MM.1S (cell line): ENCODE results near the gene PTPRE.

Experiments used
- DNase-seq: peaks from one replicate; pipeline ENCODE4 v3.0.0-alpha.2; 2015
- H2AFZ ChIP-seq: fragments of 300-600 bp; sonication (generic); 2 replicates; pipeline ENCODE4 v1.6.0; 2016; ENCODE audit warnings: antibody characterized with exemption, low read length
- H3F3A ChIP-seq: fragments of 300-600 bp; sonication (generic); 2 replicates; pipeline ENCODE4 v1.6.1; 2016; ENCODE audit warnings: mild to moderate bottlenecking, antibody characterized with exemption, low read length, moderate library complexity, mixed read lengths; ENCODE audit not compliant: insufficient read depth
- H3K27ac ChIP-seq: fragments of 300-600 bp; sonication (generic); 2 replicates; pipeline ENCODE4 v1.5.1; 2016; ENCODE audit warnings: mild to moderate bottlenecking, low read length
- H3K27me3 ChIP-seq: fragments of 300-600 bp; sonication (generic); replicated peaks from 2 replicates; pipeline ENCODE4 v1.6.0; 2016; ENCODE audit warnings: low read length; ENCODE audit not compliant: insufficient read depth
- H3K36me3 ChIP-seq: fragments of 300-600 bp; sonication (generic); replicated peaks from 2 replicates; pipeline ENCODE4 v1.6.1; 2016; ENCODE audit warnings: mild to moderate bottlenecking, low read length, mixed read lengths; ENCODE audit not compliant: insufficient read depth
- H3K4me1 ChIP-seq: fragments of 300-600 bp; sonication (generic); 2 replicates; pipeline ENCODE4 v1.6.1; 2016; ENCODE audit warnings: low read length, mixed read lengths
- H3K4me2 ChIP-seq: fragments of 300-600 bp; sonication (generic); 2 replicates; pipeline ENCODE4 v1.6.0; 2016; ENCODE audit warnings: low read depth, low read length
- H3K4me3 ChIP-seq: fragments of 300-600 bp; sonication (generic); 2 replicates; pipeline ENCODE4 v1.5.1; 2016; ENCODE audit warnings: low read length, mixed read lengths
- H3K79me2 ChIP-seq: fragments of 300-600 bp; sonication (generic); 2 replicates; pipeline ENCODE4 v1.6.1; 2016; ENCODE audit warnings: mixed run types, low read length, mixed read lengths
- H3K9ac ChIP-seq: fragments of 300-600 bp; sonication (generic); 2 replicates; pipeline ENCODE4 v1.6.1; 2016; ENCODE audit warnings: low read length, mixed read lengths
- H3K9me2 ChIP-seq: fragments of 300-600 bp; sonication (generic); replicated peaks from 2 replicates; pipeline ENCODE4 v1.6.1; 2016; ENCODE audit warnings: mild to moderate bottlenecking, low read length, mixed read lengths; ENCODE audit not compliant: insufficient read depth
- H3K9me3 ChIP-seq: fragments of 300-600 bp; sonication (generic); replicated peaks from 2 replicates; pipeline ENCODE4 v1.6.1; 2016; ENCODE audit warnings: mild to moderate bottlenecking, low read length, mixed read lengths; ENCODE audit not compliant: insufficient read depth
- H4K20me1 ChIP-seq: fragments of 300-600 bp; sonication (generic); 2 replicates; pipeline ENCODE4 v1.6.1; 2016; ENCODE audit warnings: mild to moderate bottlenecking, low read length, moderate library complexity, mixed read lengths; ENCODE audit not compliant: insufficient read depth
- CTCF ChIP-seq: fragments of 300-600 bp; sonication (generic); IDR thresholded peaks from 2 replicates; pipeline ENCODE4 v1.5.1; 2016; ENCODE audit warnings: antibody characterized with exemption, low read length, mixed read lengths
- EZH2 ChIP-seq: fragments of 300-600 bp; sonication (generic); optimal IDR thresholded peaks from 2 replicates; pipeline ENCODE3; 2017; ENCODE audit warnings: low read depth, mild to moderate bottlenecking, antibody characterized with exemption, low read length, mixed read lengths
- EZH2phosphoT487 ChIP-seq: fragments of 300-600 bp; sonication (generic); IDR thresholded peaks from 2 replicates; pipeline ENCODE4 v1.6.1; 2018; ENCODE audit warnings: antibody characterized with exemption, low read length

PTPRE gene

GRCh38 chr10:127899766-127900387 is 7.0 kb upstream of the PTPRE start:
- Histone ChIP-seq H3K4me1 (no peaks in the 10 kb centered on the region), H3K9me2 (no peaks in the 10 kb centered on the region), H3K27me3 (no peaks in the 10 kb centered on the region), H3K27ac (no peak overlapping the region), H4K20me1 (no peaks in the 10 kb centered on the region), H2AFZ (no peak overlapping the region), H3K79me2 (no peaks in the 10 kb centered on the region), H3K4me3 (no peak overlapping the region), H3F3A (no peaks in the 10 kb centered on the region), H3K4me2 (no peak overlapping the region), H3K36me3 (no peaks in the 10 kb centered on the region), H3K9me3 (no peaks in the 10 kb centered on the region), H3K9ac (no peak overlapping the region)
- DNase-seq, result no peak
- no peak for TF ChIP-seq CTCF
- TF ChIP-seq EZH2, result no peak
- TF ChIP-seq EZH2phosphoT487, result no peak

GRCh38 chr10:127903789-127904188 is 3.1 kb upstream of the PTPRE start:
- Histone ChIP-seq H3K27me3 (peaks cover 7% of the 10 kb centered on the region; the same call in 1 of the 2 replicates), H4K20me1 (no peaks in the 10 kb centered on the region), H3K36me3 (no peaks in the 10 kb centered on the region), H2AFZ (no peak overlapping the region), H3K9ac (no peak overlapping the region), H3F3A (no peaks in the 10 kb centered on the region), H3K4me3 (no peak overlapping the region), H3K9me3 (no peaks in the 10 kb centered on the region), H3K4me2 (no peak overlapping the region), H3K79me2 (no peaks in the 10 kb centered on the region), H3K9me2 (no peaks in the 10 kb centered on the region), H3K27ac (no peak overlapping the region), H3K4me1 (0 out of 2 replicates have a peak, but pooled peaks cover 4% of the 10 kb centered on the region)
- no peak for DNase-seq
- no peak for TF ChIP-seq EZH2
- TF ChIP-seq EZH2phosphoT487, result no peak
- no peak for TF ChIP-seq CTCF

GRCh38 chr10:127904311-127905000 is 2.4 kb upstream of the PTPRE start:
- Histone ChIP-seq H3K27ac (no peak overlapping the region), H3K4me2 (no peak overlapping the region), H3F3A (no peaks in the 10 kb centered on the region), H3K9me2 (no peaks in the 10 kb centered on the region), H3K36me3 (no peaks in the 10 kb centered on the region), H4K20me1 (no peaks in the 10 kb centered on the region), H3K4me1 (0 out of 2 replicates have a peak, but pooled peaks cover 4% of the 10 kb centered on the region), H3K79me2 (no peaks in the 10 kb centered on the region), H2AFZ (no peak overlapping the region), H3K9ac (no peak overlapping the region), H3K9me3 (no peaks in the 10 kb centered on the region), H3K27me3 (peaks cover 7% of the 10 kb centered on the region; the same call in 1 of the 2 replicates), H3K4me3 (no peak overlapping the region)
- TF ChIP-seq EZH2 (no peak), CTCF (no peak), EZH2phosphoT487 (no peak)
- no peak for DNase-seq
